ES-I3 (cell line): Measurements from ENCODE around the gene RAD51B.
"Not testable (repeated sequence)": the region's sequence is repeated elsewhere in the genome, so short reads cannot be mapped to it uniquely, and the experiment has no call there.

Source experiments
- H3K36me3 ChIP-seq: 2 replicates; pipeline ENCODE4 v1.6.1; 2013; ENCODE audit warnings: mild to moderate bottlenecking, low read length, control low read depth, moderate library complexity; ENCODE audit not compliant: insufficient read depth
- H3K4me1 ChIP-seq: 2 replicates; pipeline ENCODE4 v1.6.1; 2013; ENCODE audit warnings: mild to moderate bottlenecking, control low read depth, low read length; ENCODE audit not compliant: insufficient read depth
- H3K9ac ChIP-seq: 2 replicates; pipeline ENCODE4 v1.6.1; 2013; ENCODE audit warnings: low read depth, mild to moderate bottlenecking, low read length, moderate library complexity
- H3K9me3 ChIP-seq: 2 replicates; pipeline ENCODE4 v1.6.1; 2013; ENCODE audit warnings: mild to moderate bottlenecking, low read length, moderate library complexity; ENCODE audit not compliant: control insufficient read depth, insufficient read depth

Gene RAD51B

GRCh38 chr14:68250927-68251768 is 431.6 kb downstream of the RAD51B start:
- peaks cover 74% of the 10 kb centered on the region for H3K4me1 ChIP-seq
- no peak overlapping the region for H3K9ac ChIP-seq
- H3K36me3 ChIP-seq = no peaks in the 10 kb centered on the region
- H3K9me3 ChIP-seq = no peaks in the 10 kb centered on the region

DNA sequence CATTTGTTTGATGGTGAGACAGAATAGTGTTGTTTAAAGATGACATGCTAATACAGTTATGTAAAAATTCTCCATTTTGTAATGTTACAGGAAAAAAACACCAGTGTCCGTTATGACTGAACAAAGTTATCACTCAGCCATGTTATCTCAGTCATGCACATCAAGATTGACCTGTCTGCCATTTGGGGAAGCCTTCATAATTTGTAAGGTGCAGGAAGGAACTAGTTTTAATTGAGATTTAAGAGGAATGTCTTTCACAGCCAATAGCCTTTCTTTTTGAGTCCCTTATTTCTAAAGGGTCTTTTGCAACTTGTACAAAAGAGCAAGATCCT is 432.2 kb downstream of the RAD51B start:
- Histone ChIP-seq H3K9ac (no peak overlapping the region), H3K36me3 (no peaks in the 10 kb centered on the region), H3K9me3 (no peaks in the 10 kb centered on the region), H3K4me1 (peaks cover 75% of the 10 kb centered on the region)

DNA sequence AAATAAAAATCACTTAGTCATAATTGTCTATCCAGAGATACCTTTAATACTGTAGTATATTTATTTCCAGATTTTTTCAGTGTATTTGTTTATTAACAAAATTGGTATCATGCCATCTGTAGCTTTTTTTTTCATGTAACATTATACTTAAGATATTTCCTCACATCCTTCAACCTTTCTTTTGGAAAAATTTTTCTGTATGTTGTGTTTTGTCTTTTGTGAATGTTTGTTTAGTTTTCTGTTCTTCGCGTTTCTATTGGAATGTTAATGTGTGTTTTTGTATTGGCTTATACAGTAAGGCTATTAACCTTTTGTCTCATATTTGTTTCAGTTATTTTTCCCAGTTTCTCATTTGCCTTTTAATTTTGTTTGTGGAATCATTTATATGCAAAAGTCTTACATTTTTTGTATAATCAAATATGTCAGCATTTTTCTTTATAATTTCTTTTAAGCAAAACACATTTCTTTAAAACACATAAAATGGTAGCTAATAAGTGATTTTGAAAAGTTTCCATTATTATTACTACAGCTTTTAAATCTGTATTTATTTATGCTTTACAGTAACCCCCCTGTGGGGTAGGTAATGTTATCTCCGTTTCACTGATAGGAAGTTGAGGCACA is 433.7 kb downstream of the RAD51B start:
- Histone ChIP-seq H3K36me3 (no peaks in the 10 kb centered on the region), H3K4me1 (peaks cover 65% of the 10 kb centered on the region), H3K9ac (no peak overlapping the region), H3K9me3 (no peaks in the 10 kb centered on the region)

- Histone ChIP-seq H3K9me3 (no peaks in the 10 kb centered on the region), H3K36me3 (no peaks in the 10 kb centered on the region), H3K9ac (no peak overlapping the region), H3K4me1 (peaks cover 64% of the 10 kb centered on the region)
Observed at GRCh38 chr14:68253878-68254528, 434.4 kb downstream of the RAD51B start.

DNA sequence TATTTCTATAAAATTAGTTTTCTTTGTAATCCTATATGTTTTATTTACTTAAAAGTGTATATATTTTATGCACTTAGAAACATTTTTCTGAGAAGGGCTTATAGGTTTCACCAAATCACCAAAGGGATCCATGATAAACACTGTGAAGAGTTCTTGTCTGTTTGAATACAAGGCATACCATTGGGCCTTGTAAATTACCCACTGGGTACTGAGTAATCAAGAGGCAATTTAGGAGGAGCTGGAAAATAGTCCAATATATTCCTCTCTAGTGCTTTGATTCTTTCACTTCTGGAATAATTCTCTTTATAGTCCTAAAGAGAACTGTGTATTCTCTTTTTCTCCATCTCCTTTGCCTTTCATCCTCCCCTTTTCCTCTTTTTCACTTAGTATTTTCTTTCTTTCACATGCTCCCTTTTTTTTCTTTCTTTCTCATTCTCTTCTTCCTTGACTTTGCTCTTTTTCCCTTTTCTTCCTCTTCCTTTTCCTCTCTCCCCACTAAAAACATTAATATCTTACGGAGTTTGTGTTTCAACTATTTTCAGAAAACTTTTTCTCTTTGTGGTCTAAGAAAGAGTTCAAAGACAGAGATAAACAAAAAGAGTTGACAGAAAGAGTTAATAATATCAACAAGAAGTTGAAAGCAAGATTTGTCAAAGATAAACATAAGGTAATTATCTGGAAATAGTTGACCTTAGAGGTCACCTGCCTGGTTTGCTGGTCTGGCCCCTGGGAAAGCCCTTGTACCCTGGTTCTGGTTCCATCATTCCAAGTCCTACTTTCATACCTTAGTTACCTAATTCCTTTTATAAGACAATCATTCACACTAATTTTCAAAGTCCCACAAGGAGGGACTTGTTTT is 435.3 kb downstream of the RAD51B start:
- Histone ChIP-seq H3K9me3 (no peaks in the 10 kb centered on the region), H3K4me1 (peaks cover 60% of the 10 kb centered on the region), H3K36me3 (no peaks in the 10 kb centered on the region), H3K9ac (no peak overlapping the region)

DNA sequence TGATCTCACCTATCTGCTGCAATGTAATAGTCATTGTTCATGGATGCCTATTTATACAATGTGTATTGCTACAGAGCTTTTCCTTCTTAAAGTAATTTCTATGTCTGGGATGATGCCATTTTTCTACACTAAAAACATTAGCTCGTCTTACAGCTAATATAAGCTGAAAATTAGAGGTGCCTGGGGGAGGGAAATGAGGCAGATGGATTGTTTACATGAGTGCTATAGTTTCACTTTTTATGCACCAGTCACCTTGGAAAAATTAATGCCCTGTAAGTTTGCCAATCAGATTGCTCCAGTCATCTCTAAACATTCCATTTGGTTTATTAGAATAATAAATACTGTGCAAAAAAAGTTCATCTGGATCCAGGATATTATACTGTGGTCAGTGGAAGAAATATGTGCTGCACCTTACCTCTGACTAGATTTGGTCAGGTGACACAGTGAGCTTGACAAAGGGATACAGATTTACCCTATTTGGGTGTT is 436.2 kb downstream of the RAD51B start:
- no peaks in the 10 kb centered on the region for H3K36me3 ChIP-seq
- H3K4me1 ChIP-seq = peaks cover 61% of the 10 kb centered on the region
- no peak overlapping the region for H3K9ac ChIP-seq
- H3K9me3 ChIP-seq = no peaks in the 10 kb centered on the region

DNA sequence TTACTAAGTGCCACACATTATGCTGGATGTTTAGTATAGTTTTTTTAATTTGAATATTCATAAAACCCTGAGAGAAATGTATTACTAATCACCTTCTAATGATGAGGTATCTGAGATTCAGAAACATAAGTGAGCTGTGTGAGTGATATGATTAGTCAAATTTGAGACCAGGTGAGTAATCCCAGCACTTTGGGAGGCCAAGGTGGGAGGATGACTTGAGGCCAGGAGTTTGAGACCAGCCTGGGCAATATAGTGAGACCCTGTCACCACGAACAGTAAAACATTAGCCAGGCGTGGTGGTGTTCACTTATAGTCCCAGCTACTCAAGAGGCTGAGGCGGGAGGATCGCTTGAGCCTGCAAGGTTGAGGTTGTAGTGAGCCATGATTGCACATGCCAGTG is 438.4 kb downstream of the RAD51B start:
- H3K9me3 ChIP-seq = no peaks in the 10 kb centered on the region
- no peak overlapping the region for H3K9ac ChIP-seq
- no peaks in the 10 kb centered on the region for H3K36me3 ChIP-seq
- peaks cover 63% of the 10 kb centered on the region for H3K4me1 ChIP-seq

DNA sequence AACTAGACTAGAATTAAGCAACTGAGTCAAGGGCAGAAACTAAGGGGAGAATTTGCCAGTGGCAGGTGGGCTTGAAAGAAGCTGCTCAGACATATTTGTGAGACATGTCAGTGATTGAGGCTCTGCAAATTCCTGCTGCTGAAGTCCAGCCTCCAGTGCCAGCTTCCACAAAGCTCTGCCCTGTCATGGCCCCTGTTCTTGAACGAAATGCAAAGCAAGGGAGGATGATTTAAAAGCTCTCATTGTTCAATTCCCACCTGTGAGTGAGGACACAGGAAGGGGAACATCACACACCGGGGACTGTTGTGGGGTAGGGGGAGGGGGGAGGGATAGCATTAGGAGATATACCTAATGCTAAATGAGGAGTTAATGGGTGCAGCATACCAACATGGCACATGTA is 439.4 kb downstream of the RAD51B start:
- peaks cover 68% of the 10 kb centered on the region for H3K4me1 ChIP-seq
- H3K9ac ChIP-seq, H3K36me3 ChIP-seq, H3K9me3 ChIP-seq: not testable (repeated sequence)

GRCh38 chr14:68260121-68260520 is 440.5 kb downstream of the RAD51B start:
- Histone ChIP-seq H3K36me3 (no peaks in the 10 kb centered on the region), H3K4me1 (peaks cover 69% of the 10 kb centered on the region), H3K9ac (no peak overlapping the region), H3K9me3 (no peaks in the 10 kb centered on the region)

- Histone ChIP-seq H3K9ac (no peak overlapping the region), H3K9me3 (no peaks in the 10 kb centered on the region), H3K4me1 (peaks cover 64% of the 10 kb centered on the region), H3K36me3 (no peaks in the 10 kb centered on the region)
Observed at GRCh38 chr14:68261092-68261842, 441.7 kb downstream of the RAD51B start.

- peaks cover 56% of the 10 kb centered on the region for H3K4me1 ChIP-seq
- H3K36me3 ChIP-seq = no peaks in the 10 kb centered on the region
- H3K9me3 ChIP-seq = no peaks in the 10 kb centered on the region
- H3K9ac ChIP-seq = no peak overlapping the region
Observed at GRCh38 chr14:68262567-68262966, 443.0 kb downstream of the RAD51B start.

GRCh38 chr14:68263563-68264259 is 444.1 kb downstream of the RAD51B start:
- H3K36me3 ChIP-seq = no peaks in the 10 kb centered on the region
- no peak overlapping the region for H3K9ac ChIP-seq
- H3K9me3 ChIP-seq = no peaks in the 10 kb centered on the region
- H3K4me1 ChIP-seq = peaks cover 53% of the 10 kb centered on the region

- no peaks in the 10 kb centered on the region for H3K9me3 ChIP-seq
- peaks cover 50% of the 10 kb centered on the region for H3K4me1 ChIP-seq
- no peak overlapping the region for H3K9ac ChIP-seq
- H3K36me3 ChIP-seq = no peaks in the 10 kb centered on the region
Observed at GRCh38 chr14:68264260-68264569, 444.6 kb downstream of the RAD51B start.
